ENCODE measurements around the gene OR2T6.

GRCh38 chr1:248421384-248421783 is 45.8 kb downstream of the OR2T6 start:
- TF ChIP-seq CTCF (IDR thresholded peaks at IDR 0.05): no peak
- TF ChIP-seq POLR2A (IDR thresholded peaks at IDR 0.05): no peak
- TF ChIP-seq EP300 (IDR thresholded peaks at IDR 0.05; ENCODE audit: low read depth): no peak

All from transverse colon (tissue), 3 donors.